ENCODE results near the gene MXRA7.

The MXRA7 gene

GRCh38 chr17:76696763-76697701 is 13.7 kb downstream of the MXRA7 start:
- DNase-seq (ENCODE audit: low read depth): no peak
- no peak overlapping the region for H3K4me3 ChIP-seq (ENCODE audit: low read depth, low read length)
- TF ChIP-seq CTCF (conservative IDR thresholded peaks at IDR 0.05; ENCODE audit: low read depth, low read length): no peak

- DNase-seq (ENCODE audit: low read depth): no peak
- no peak for TF ChIP-seq CTCF (conservative IDR thresholded peaks at IDR 0.05; ENCODE audit: low read depth, low read length)
- no peak overlapping the region for H3K4me3 ChIP-seq (ENCODE audit: low read depth, low read length)
These were observed 15.5 kb downstream of the MXRA7 start for GRCh38 chr17:76695059-76695831.

- no peak for TF ChIP-seq CTCF (conservative IDR thresholded peaks at IDR 0.05; ENCODE audit: low read depth, low read length)
- no peak overlapping the region for H3K4me3 ChIP-seq (ENCODE audit: low read depth, low read length)
- no peak for DNase-seq (ENCODE audit: low read depth)
These were observed 19.2 kb downstream of the MXRA7 start for GRCh38 chr17:76691379-76692191.

- no peak overlapping the region for H3K4me3 ChIP-seq (ENCODE audit: low read depth, low read length)
- no peak for DNase-seq (ENCODE audit: low read depth)
- no peak for TF ChIP-seq CTCF (conservative IDR thresholded peaks at IDR 0.05; ENCODE audit: low read depth, low read length)
These were observed 20.0 kb downstream of the MXRA7 start for GRCh38 chr17:76690596-76691280.

- peak; percentile 67 for DNase-seq (ENCODE audit: low read depth)
- no peak overlapping the region for H3K4me3 ChIP-seq (ENCODE audit: low read depth, low read length)
- no peak for TF ChIP-seq CTCF (conservative IDR thresholded peaks at IDR 0.05; ENCODE audit: low read depth, low read length)
These were observed 20.9 kb downstream of the MXRA7 start for GRCh38 chr17:76689859-76690258.

- no peak for DNase-seq (ENCODE audit: low read depth)
- no peak overlapping the region for H3K4me3 ChIP-seq (ENCODE audit: low read depth, low read length)
- no peak for TF ChIP-seq CTCF (conservative IDR thresholded peaks at IDR 0.05; ENCODE audit: low read depth, low read length)
These were observed 22.6 kb downstream of the MXRA7 start for GRCh38 chr17:76688165-76688622.

All from choroid plexus epithelial cell (primary cell).